ENCODE measurements around the gene NXN.
"Not testable (repeated sequence)": the region's sequence is repeated elsewhere in the genome, so short reads cannot be mapped to it uniquely, and the experiment has no call there.

Gene NXN

GRCh38 chr17:1006054-1006453 is 26.5 kb upstream of the NXN start:
- DNase-seq (ENCODE audit: low read depth): no peak

- DNase-seq (ENCODE audit: low read depth): no peak
These were observed 25.9 kb upstream of the NXN start for GRCh38 chr17:1005361-1005946.

GRCh38 chr17:1004769-1005295 is 25.3 kb upstream of the NXN start:
- no peak for DNase-seq (ENCODE audit: low read depth)

GRCh38 chr17:1003972-1004768 is 24.6 kb upstream of the NXN start:
- no peak for DNase-seq (ENCODE audit: low read depth)

- DNase-seq (ENCODE audit: low read depth): no peak
These were observed 24.0 kb upstream of the NXN start for GRCh38 chr17:1003633-1003971.

- DNase-seq (ENCODE audit: low read depth): no peak
These were observed 23.4 kb upstream of the NXN start for GRCh38 chr17:1002771-1003555.

- no peak for DNase-seq (ENCODE audit: low read depth)
These were observed 22.8 kb upstream of the NXN start for GRCh38 chr17:1002412-1002753.

- DNase-seq (ENCODE audit: low read depth): no peak
These were observed 22.2 kb upstream of the NXN start for GRCh38 chr17:1001640-1002411.

GRCh38 chr17:1000597-1001461 is 21.3 kb upstream of the NXN start:
- DNase-seq (ENCODE audit: low read depth): no peak

GRCh38 chr17:998111-998510 is 18.5 kb upstream of the NXN start:
- no peak for DNase-seq (ENCODE audit: low read depth)

GRCh38 chr17:996554-997344 is 17.2 kb upstream of the NXN start, which contains the start of gene TIMM22:
TIMM22 (plus strand) TSS chr17:997129; CDS start chr17:997143, 14 bp downstream.
- peak; percentile 92 for DNase-seq (ENCODE audit: low read depth)

GRCh38 chr17:995324-995723 is 15.7 kb upstream of the NXN start:
- DNase-seq (ENCODE audit: low read depth): not testable (repeated sequence)

- no peak for DNase-seq (ENCODE audit: low read depth)
These were observed 13.4 kb upstream of the NXN start for GRCh38 chr17:992933-993332.

GRCh38 chr17:988561-988960 is 9.0 kb upstream of the NXN start:
- DNase-seq (ENCODE audit: low read depth): no peak

- DNase-seq (ENCODE audit: low read depth): no peak
These were observed 8.4 kb upstream of the NXN start for GRCh38 chr17:987931-988330.

- no peak for DNase-seq (ENCODE audit: low read depth)
These were observed 6.8 kb upstream of the NXN start for GRCh38 chr17:986322-986929.

- no peak for DNase-seq (ENCODE audit: low read depth)
These were observed 4.3 kb upstream of the NXN start for GRCh38 chr17:983921-984320.

GRCh38 chr17:981292-981658 is 1.7 kb upstream of the NXN start:
- DNase-seq (ENCODE audit: low read depth): no peak

GRCh38 chr17:980406-981291 is 1.1 kb upstream of the NXN start:
- DNase-seq (ENCODE audit: low read depth): peak; percentile 63

Measured in activated T-cell treated with anti-CD3 and anti-CD28 coated beads for 48 hours (primary cell).